Effector CD8-positive, alpha-beta T cell (primary cell): ENCODE results near the gene DCDC1.

Source experiments
- DNase-seq: peaks from one replicate; lab custom pipeline; 2025; lab: John Stamatoyannopoulos, UW

The DCDC1 gene

GRCh38 chr11:31236143-31236542, 133.4 kb downstream of the DCDC1 start:
- DNase-seq = no peak

GRCh38 chr11:31233425-31233824, 136.1 kb downstream of the DCDC1 start:
- DNase-seq = no peak

GRCh38 chr11:31231601-31232000, 137.9 kb downstream of the DCDC1 start:
- DNase-seq = no peak

GRCh38 chr11:31218847-31219246, 150.7 kb downstream of the DCDC1 start:
- DNase-seq = no peak

GRCh38 chr11:31214372-31214771, 155.2 kb downstream of the DCDC1 start:
- DNase-seq = no peak

- no peak for DNase-seq
Observed at GRCh38 chr11:31199378-31199777, 170.2 kb downstream of the DCDC1 start.

- DNase-seq = no peak
Observed at GRCh38 chr11:31173926-31174680, 195.4 kb downstream of the DCDC1 start.

- no peak for DNase-seq
Observed at GRCh38 chr11:31160504-31161422, 208.8 kb downstream of the DCDC1 start.

- no peak for DNase-seq
Observed at GRCh38 chr11:31150841-31151240, 218.7 kb downstream of the DCDC1 start.

GRCh38 chr11:31150011-31150410, 219.5 kb downstream of the DCDC1 start:
- DNase-seq = no peak

GRCh38 chr11:31141789-31142188, 227.8 kb downstream of the DCDC1 start:
- DNase-seq = no peak

GRCh38 chr11:31139479-31139878, 230.1 kb downstream of the DCDC1 start:
- no peak for DNase-seq

GRCh38 chr11:31132531-31133421, 236.8 kb downstream of the DCDC1 start:
- DNase-seq = no peak

- no peak for DNase-seq
Observed at GRCh38 chr11:31131760-31132159, 237.8 kb downstream of the DCDC1 start.

GRCh38 chr11:31127290-31127689, 242.2 kb downstream of the DCDC1 start:
- no peak for DNase-seq

GRCh38 chr11:31120428-31120827, 249.1 kb downstream of the DCDC1 start:
- no peak for DNase-seq

GRCh38 chr11:31118566-31118965, 251.0 kb downstream of the DCDC1 start:
- no peak for DNase-seq

- DNase-seq = no peak
Observed at GRCh38 chr11:31117038-31117437, 252.5 kb downstream of the DCDC1 start.

- DNase-seq = no peak
Observed at GRCh38 chr11:31114442-31114841, 255.1 kb downstream of the DCDC1 start.

- no peak for DNase-seq
Observed at GRCh38 chr11:31110830-31111229, 258.7 kb downstream of the DCDC1 start.

GRCh38 chr11:31109446-31109845, 260.1 kb downstream of the DCDC1 start:
- no peak for DNase-seq

- DNase-seq = no peak
Observed at GRCh38 chr11:31107649-31108048, 261.9 kb downstream of the DCDC1 start.
